ENCODE measurements around the gene ST8SIA5.

ST8SIA5 gene

GRCh38 chr18:46770708-46771107, 13.9 kb upstream of the ST8SIA5 start:
- no peak for DNase-seq (ENCODE audit: extremely low read depth, low read depth)
- no peak for TF ChIP-seq CTCF (IDR thresholded peaks at IDR 0.05; ENCODE audit: low read depth, low read length)

- DNase-seq (ENCODE audit: extremely low read depth, low read depth), result no peak
- no peak for TF ChIP-seq CTCF (IDR thresholded peaks at IDR 0.05; ENCODE audit: low read depth, low read length)
Measured at GRCh38 chr18:46768166-46768921, 11.5 kb upstream of the ST8SIA5 start.

DNA sequence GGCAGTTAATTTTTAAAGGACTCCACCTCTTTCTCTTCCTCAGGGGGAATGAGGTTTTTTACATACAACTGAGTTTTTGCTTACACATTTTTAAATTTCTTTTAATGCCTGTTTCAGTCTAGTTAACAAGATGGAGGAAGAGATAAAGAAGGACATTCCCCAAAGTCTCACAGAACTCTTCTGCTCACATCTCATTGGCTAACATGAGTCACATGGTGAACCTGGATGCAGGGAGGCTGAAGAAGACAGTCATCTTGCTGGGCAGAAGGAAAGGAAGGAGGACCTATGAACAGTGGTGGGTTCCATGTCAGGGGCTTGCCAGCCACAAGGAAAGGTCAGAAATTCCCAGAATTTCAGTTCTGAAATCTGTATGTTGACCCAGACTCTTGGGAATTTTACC, 10.4 kb upstream of the ST8SIA5 start:
- DNase-seq (ENCODE audit: extremely low read depth, low read depth), result no peak
- TF ChIP-seq CTCF (IDR thresholded peaks at IDR 0.05; ENCODE audit: low read depth, low read length), result no peak

- TF ChIP-seq CTCF (IDR thresholded peaks at IDR 0.05; ENCODE audit: low read depth, low read length), result no peak
- no peak for DNase-seq (ENCODE audit: extremely low read depth, low read depth)
Measured at GRCh38 chr18:46764586-46764985, 7.7 kb upstream of the ST8SIA5 start.

DNA sequence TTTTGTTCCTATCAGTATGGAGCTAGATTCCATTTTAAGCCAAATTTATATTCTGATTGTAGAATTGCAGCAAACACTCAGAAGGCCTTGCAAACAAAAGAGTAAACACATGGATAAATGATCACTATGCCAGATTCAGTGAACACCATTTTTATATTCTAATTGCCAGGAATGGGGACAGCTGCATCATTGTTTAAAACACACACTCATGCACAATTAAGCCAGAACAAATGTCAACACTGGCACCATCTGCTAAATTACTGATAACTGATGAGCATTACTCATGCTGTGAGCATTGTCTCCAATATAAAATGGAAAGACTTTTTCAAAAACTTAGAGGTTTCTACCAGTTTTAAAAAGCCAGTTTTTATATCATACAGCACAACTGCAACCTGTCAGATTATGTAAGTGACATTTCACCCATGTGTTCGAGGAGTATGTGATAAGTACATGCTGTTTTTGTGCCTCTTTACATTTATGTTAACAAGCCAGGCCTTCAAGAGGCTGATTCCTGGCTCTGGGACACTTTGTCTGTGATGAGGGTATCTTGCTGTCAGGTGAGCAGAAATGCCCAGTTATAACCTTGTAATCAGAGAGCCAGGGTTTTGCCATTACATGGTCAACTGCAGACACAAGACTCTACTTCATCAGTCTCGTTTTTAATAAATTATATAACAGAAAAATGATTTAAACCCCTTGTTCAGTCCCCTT, 4.4 kb upstream of the ST8SIA5 start:
- TF ChIP-seq CTCF (IDR thresholded peaks at IDR 0.05; ENCODE audit: low read depth, low read length), result no peak
- no peak for DNase-seq (ENCODE audit: extremely low read depth, low read depth)

DNA sequence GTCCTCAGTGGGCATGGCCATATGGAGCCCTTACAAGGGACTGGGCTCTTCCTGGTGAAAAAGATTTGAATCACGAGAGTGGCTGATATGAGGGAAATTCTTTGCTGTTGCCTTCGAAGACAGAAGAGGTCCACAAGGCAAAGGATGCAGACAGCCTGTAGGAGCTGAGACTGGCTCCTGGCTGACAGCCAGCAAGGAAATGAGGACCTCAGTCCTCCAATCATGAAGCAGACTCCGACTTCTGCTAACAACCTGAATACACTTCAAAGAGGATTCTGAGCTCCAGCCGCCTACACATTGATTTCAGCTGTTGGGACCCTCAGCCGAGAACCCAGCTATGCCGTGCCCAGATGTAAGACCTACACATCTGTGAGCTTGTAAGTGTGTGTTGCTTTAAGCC, 3.0 kb upstream of the ST8SIA5 start:
- DNase-seq (ENCODE audit: extremely low read depth, low read depth), result no peak
- no peak for TF ChIP-seq CTCF (IDR thresholded peaks at IDR 0.05; ENCODE audit: low read depth, low read length)

DNA sequence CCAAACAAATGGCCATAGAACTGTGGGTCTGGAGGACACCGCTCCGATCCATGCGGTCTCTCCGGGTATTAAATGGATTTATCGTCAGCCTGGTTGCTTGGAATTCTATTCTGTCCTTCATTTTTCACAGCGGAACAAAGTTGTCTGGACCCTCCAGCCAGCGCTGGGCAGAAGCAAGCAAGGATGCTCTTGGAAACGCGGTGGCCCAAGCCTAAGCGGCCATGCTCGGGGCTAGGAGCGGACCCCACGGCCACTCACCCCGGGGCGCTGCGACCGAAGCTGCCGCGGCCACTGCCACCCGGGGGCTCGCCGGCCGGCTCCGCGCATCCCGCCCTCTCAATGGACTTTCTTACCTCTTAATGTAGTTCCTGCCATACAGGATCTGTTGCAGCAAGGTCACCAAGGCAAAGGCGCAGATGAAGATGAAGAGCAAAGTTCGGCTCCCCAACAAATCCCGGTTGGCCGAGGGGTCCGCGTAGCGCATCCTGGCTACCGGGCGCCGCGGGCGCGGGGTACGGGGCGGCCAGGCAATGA, 761 bp downstream of the ST8SIA5 start:
- TF ChIP-seq CTCF (IDR thresholded peaks at IDR 0.05; ENCODE audit: low read depth, low read length), result no peak
- DNase-seq (ENCODE audit: extremely low read depth, low read depth), result no peak

All from AG09319 (cell line).